IPS-20b (cell line): ENCODE data around the gene RANBP3.

ENCODE experiments used
- H3K27ac ChIP-seq: one replicate; pipeline ENCODE4 v1.5.1; 2013; ENCODE audit warnings: low read length
- H3K27me3 ChIP-seq: 2 replicates; pipeline ENCODE4 v1.6.1; 2013; ENCODE audit warnings: mild to moderate bottlenecking, low read length, inconsistent platforms; ENCODE audit not compliant: insufficient read depth
- H3K36me3 ChIP-seq: 2 replicates; pipeline ENCODE4 v1.6.1; 2013; ENCODE audit warnings: low read depth, mild to moderate bottlenecking, inconsistent platforms, low read length, moderate library complexity; ENCODE audit not compliant: insufficient read depth
- H3K4me1 ChIP-seq: 2 replicates; pipeline ENCODE4 v1.6.1; 2013; ENCODE audit warnings: mild to moderate bottlenecking, control low read depth, inconsistent platforms, low read length, moderate library complexity; ENCODE audit not compliant: insufficient read depth
- H3K4me3 ChIP-seq: 2 replicates; pipeline ENCODE4 v1.5.1; 2013; ENCODE audit warnings: mild to moderate bottlenecking, low read length, inconsistent platforms
- H3K9ac ChIP-seq: 2 replicates; pipeline ENCODE4 v1.6.1; 2013; ENCODE audit warnings: low read depth, mild to moderate bottlenecking, inconsistent platforms, low read length, moderate library complexity
- H3K9me3 ChIP-seq: 2 replicates; pipeline ENCODE4 v1.6.1; 2013; ENCODE audit warnings: mild to moderate bottlenecking, low read depth, low read length, inconsistent platforms; ENCODE audit not compliant: insufficient read depth

The RANBP3 gene

GRCh38 chr19:6003976-6004375, 26.0 kb upstream of the RANBP3 start:
- Histone ChIP-seq H3K27me3 (no peaks in the 10 kb centered on the region), H3K36me3 (no peaks in the 10 kb centered on the region), H3K9ac (no peak overlapping the region), H3K27ac (no peak overlapping the region), H3K4me1 (no peaks in the 10 kb centered on the region), H3K4me3 (no peak overlapping the region), H3K9me3 (no peaks in the 10 kb centered on the region)

- no peak overlapping the region for H3K4me3 ChIP-seq
- H3K36me3 ChIP-seq = no peaks in the 10 kb centered on the region
- no peaks in the 10 kb centered on the region for H3K27me3 ChIP-seq
- no peak overlapping the region for H3K27ac ChIP-seq
- H3K9ac ChIP-seq = no peak overlapping the region
- H3K4me1 ChIP-seq = no peaks in the 10 kb centered on the region
- no peaks in the 10 kb centered on the region for H3K9me3 ChIP-seq
These were observed 24.7 kb upstream of the RANBP3 start for GRCh38 chr19:6002591-6002990.

- H3K4me3 ChIP-seq = no peak overlapping the region
- no peak overlapping the region for H3K9ac ChIP-seq
- H3K9me3 ChIP-seq = no peaks in the 10 kb centered on the region
- no peaks in the 10 kb centered on the region for H3K27me3 ChIP-seq
- H3K4me1 ChIP-seq = no peaks in the 10 kb centered on the region
- H3K36me3 ChIP-seq = no peaks in the 10 kb centered on the region
- H3K27ac ChIP-seq = no peak overlapping the region
These were observed 22.4 kb upstream of the RANBP3 start for GRCh38 chr19:6000228-6000847.

- Histone ChIP-seq H3K9ac (no peak overlapping the region), H3K4me1 (no peaks in the 10 kb centered on the region), H3K36me3 (no peaks in the 10 kb centered on the region), H3K4me3 (no peak overlapping the region), H3K9me3 (no peaks in the 10 kb centered on the region), H3K27me3 (no peaks in the 10 kb centered on the region), H3K27ac (no peak overlapping the region)
These were observed 21.8 kb upstream of the RANBP3 start for GRCh38 chr19:5999693-6000092.

GRCh38 chr19:5997371-5997770, 19.4 kb upstream of the RANBP3 start:
- no peak overlapping the region for H3K27ac ChIP-seq
- H3K9me3 ChIP-seq = no peaks in the 10 kb centered on the region
- no peaks in the 10 kb centered on the region for H3K27me3 ChIP-seq
- H3K36me3 ChIP-seq = no peaks in the 10 kb centered on the region
- H3K4me3 ChIP-seq = no peak overlapping the region
- H3K9ac ChIP-seq = no peak overlapping the region
- H3K4me1 ChIP-seq = no peaks in the 10 kb centered on the region

GRCh38 chr19:5996623-5997320, 18.8 kb upstream of the RANBP3 start:
- no peaks in the 10 kb centered on the region for H3K9me3 ChIP-seq
- no peaks in the 10 kb centered on the region for H3K36me3 ChIP-seq
- H3K27ac ChIP-seq = no peak overlapping the region
- H3K27me3 ChIP-seq = no peaks in the 10 kb centered on the region
- no peak overlapping the region for H3K9ac ChIP-seq
- H3K4me1 ChIP-seq = no peaks in the 10 kb centered on the region
- no peak overlapping the region for H3K4me3 ChIP-seq

GRCh38 chr19:5996102-5996501, 18.2 kb upstream of the RANBP3 start:
- no peaks in the 10 kb centered on the region for H3K27me3 ChIP-seq
- H3K4me1 ChIP-seq = no peaks in the 10 kb centered on the region
- no peaks in the 10 kb centered on the region for H3K9me3 ChIP-seq
- H3K4me3 ChIP-seq = no peak overlapping the region
- H3K9ac ChIP-seq = no peak overlapping the region
- H3K27ac ChIP-seq = no peak overlapping the region
- H3K36me3 ChIP-seq = no peaks in the 10 kb centered on the region

GRCh38 chr19:5995606-5996005, 17.7 kb upstream of the RANBP3 start:
- H3K9me3 ChIP-seq = no peaks in the 10 kb centered on the region
- H3K27me3 ChIP-seq = no peaks in the 10 kb centered on the region
- H3K4me3 ChIP-seq = no peak overlapping the region
- no peak overlapping the region for H3K9ac ChIP-seq
- no peaks in the 10 kb centered on the region for H3K36me3 ChIP-seq
- H3K4me1 ChIP-seq = no peaks in the 10 kb centered on the region
- no peak overlapping the region for H3K27ac ChIP-seq

- H3K36me3 ChIP-seq = no peaks in the 10 kb centered on the region
- no peaks in the 10 kb centered on the region for H3K9me3 ChIP-seq
- H3K27ac ChIP-seq = no peak overlapping the region
- H3K4me1 ChIP-seq = no peaks in the 10 kb centered on the region
- H3K9ac ChIP-seq = no peak overlapping the region
- H3K27me3 ChIP-seq = no peaks in the 10 kb centered on the region
- H3K4me3 ChIP-seq = no peak overlapping the region
These were observed 16.6 kb upstream of the RANBP3 start for GRCh38 chr19:5994405-5995165.

- Histone ChIP-seq H3K36me3 (no peaks in the 10 kb centered on the region), H3K27me3 (no peaks in the 10 kb centered on the region), H3K4me3 (no peak overlapping the region), H3K9me3 (no peaks in the 10 kb centered on the region), H3K4me1 (no peaks in the 10 kb centered on the region), H3K27ac (no peak overlapping the region), H3K9ac (no peak overlapping the region)
These were observed 15.9 kb upstream of the RANBP3 start for GRCh38 chr19:5993648-5994358.

- no peaks in the 10 kb centered on the region for H3K27me3 ChIP-seq
- no peaks in the 10 kb centered on the region for H3K36me3 ChIP-seq
- H3K9ac ChIP-seq = no peak overlapping the region
- no peaks in the 10 kb centered on the region for H3K4me1 ChIP-seq
- H3K9me3 ChIP-seq = no peaks in the 10 kb centered on the region
- no peak overlapping the region for H3K4me3 ChIP-seq
- no peak overlapping the region for H3K27ac ChIP-seq
These were observed 15.3 kb upstream of the RANBP3 start for GRCh38 chr19:5993201-5993600.
